PC-9 (cell line): ENCODE measurements around the gene CDH13.

Source experiments
- EZH2 ChIP-seq: fragments of 200-600 bp; sonication (generic); IDR thresholded peaks from 2 replicates; pipeline ENCODE4 v1.8.0; 2017; ENCODE audit warnings: antibody characterized with exemption, low read depth
- TF ChIP-seq, protein P1 (sequence below): fragments of 200-600 bp; sonication (generic); conservative IDR thresholded peaks from 2 replicates; pipeline ENCODE4 v1.6.1; 2017; ENCODE audit warnings: mixed run types, antibody characterized with exemption, mild to moderate bottlenecking, moderate library complexity

DNA sequence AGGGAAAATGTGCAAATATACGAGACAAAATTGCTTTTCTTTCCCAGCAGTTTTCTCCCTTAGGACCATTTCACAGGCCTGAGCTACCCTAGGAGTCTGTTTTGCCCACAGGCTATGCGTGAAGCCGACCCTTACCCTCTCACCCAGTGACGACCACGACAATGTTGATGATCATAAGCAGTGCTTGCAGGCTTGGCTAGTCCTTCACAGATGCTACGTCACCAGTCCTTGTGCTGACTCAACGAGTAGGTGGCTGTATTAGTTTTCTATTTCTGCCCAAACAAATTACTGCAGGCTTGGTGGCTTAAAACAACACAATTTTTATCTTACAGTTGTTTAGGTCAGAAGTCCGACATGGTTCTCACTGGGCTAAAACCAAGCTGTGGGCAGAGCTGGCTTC, 606.4 kb downstream of the CDH13 start:
- TF ChIP-seq, protein P1, sequence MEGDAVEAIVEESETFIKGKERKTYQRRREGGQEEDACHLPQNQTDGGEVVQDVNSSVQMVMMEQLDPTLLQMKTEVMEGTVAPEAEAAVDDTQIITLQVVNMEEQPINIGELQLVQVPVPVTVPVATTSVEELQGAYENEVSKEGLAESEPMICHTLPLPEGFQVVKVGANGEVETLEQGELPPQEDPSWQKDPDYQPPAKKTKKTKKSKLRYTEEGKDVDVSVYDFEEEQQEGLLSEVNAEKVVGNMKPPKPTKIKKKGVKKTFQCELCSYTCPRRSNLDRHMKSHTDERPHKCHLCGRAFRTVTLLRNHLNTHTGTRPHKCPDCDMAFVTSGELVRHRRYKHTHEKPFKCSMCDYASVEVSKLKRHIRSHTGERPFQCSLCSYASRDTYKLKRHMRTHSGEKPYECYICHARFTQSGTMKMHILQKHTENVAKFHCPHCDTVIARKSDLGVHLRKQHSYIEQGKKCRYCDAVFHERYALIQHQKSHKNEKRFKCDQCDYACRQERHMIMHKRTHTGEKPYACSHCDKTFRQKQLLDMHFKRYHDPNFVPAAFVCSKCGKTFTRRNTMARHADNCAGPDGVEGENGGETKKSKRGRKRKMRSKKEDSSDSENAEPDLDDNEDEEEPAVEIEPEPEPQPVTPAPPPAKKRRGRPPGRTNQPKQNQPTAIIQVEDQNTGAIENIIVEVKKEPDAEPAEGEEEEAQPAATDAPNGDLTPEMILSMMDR: no peak
- no peak for TF ChIP-seq EZH2
